WTC11 (cell line): Measurements from ENCODE around the gene PET100. TPM values are rescaled to one million over a fixed set of nuclear protein-coding genes. Genes with fewer than 3 reads are reported as not detected.
A peak's percentile ranks its signal among the peaks of the same experiment; 100 is the strongest.

Experiments used
- ATAC-seq: fragments of 200-7000 bp; cut with Tn5 transposase; 2 replicates; pipeline ENCODE4 v1.10.0; 2021; ENCODE audit warnings: mild to moderate bottlenecking, moderate library complexity
- Bru-seq: library from RNA; stranded (reverse); fragments of 400-500 nt; gene quantifications from one replicate; lab custom pipeline; 2021; lab: Mats Ljungman, UMichigan
- CTCF ChIA-PET: fragments of 300-600 bp; sonication (Branson Sonifier 250); formaldehyde crosslinking; loops from one replicate; lab custom pipeline; 2021; ENCODE audit warnings: antibody characterized with exemption; lab: Charles Lee
- POLR2A ChIA-PET: fragments of 350-600 bp; sonication (Branson Sonifier 250); formaldehyde crosslinking; loops from one replicate; lab custom pipeline; 2021; ENCODE audit warnings: antibody characterized with exemption; lab: Charles Lee
- DNase-seq: peaks from one replicate; pipeline ENCODE4 v3.0.0; 2021; ENCODE audit warnings: low spot score
- H3K27ac Mint-ChIP-seq: 2 replicates; pipeline ENCODE4 v1.8.0; 2021; ENCODE audit warnings: mixed read lengths
- H3K27me3 Mint-ChIP-seq: 2 replicates; pipeline ENCODE4 v1.8.0; 2021; ENCODE audit warnings: low read depth, mild to moderate bottlenecking, moderate library complexity, mixed read lengths
- H3K36me3 Mint-ChIP-seq: 2 replicates; pipeline ENCODE4 v1.8.0; 2021; ENCODE audit warnings: mixed read lengths
- H3K4me1 Mint-ChIP-seq: 2 replicates; pipeline ENCODE4 v1.8.0; 2022; ENCODE audit warnings: mixed read lengths
- H3K4me3 Mint-ChIP-seq: 2 replicates; pipeline ENCODE4 v1.8.0; 2021; ENCODE audit warnings: mild to moderate bottlenecking, moderate library complexity, mixed read lengths
- H3K9me3 Mint-ChIP-seq: 2 replicates; pipeline ENCODE4 v1.8.0; 2021; ENCODE audit warnings: mixed read lengths
- CBFB ChIP-seq: sonication (generic); formaldehyde crosslinking; IDR thresholded peaks from 2 replicates; pipeline ENCODE4 v1.8.1; 2022; ENCODE audit warnings: mild to moderate bottlenecking, low read depth, missing genetic modification reagents
- CREM ChIP-seq: sonication (generic); formaldehyde crosslinking; IDR thresholded peaks from 2 replicates; pipeline ENCODE4 v1.8.1; 2022; ENCODE audit warnings: mild to moderate bottlenecking, missing genetic modification reagents, moderate library complexity
- ELF4 ChIP-seq: sonication (generic); formaldehyde crosslinking; IDR thresholded peaks from 2 replicates; pipeline ENCODE4 v1.8.1; 2022; ENCODE audit warnings: low read depth, mild to moderate bottlenecking, moderate library complexity, missing genetic modification reagents
- FOXK1 ChIP-seq: sonication (generic); formaldehyde crosslinking; IDR thresholded peaks from 2 replicates; pipeline ENCODE4 v1.8.0; 2022; ENCODE audit warnings: mild to moderate bottlenecking, moderate library complexity, missing genetic modification reagents
- FOXP1 ChIP-seq: sonication (generic); formaldehyde crosslinking; IDR thresholded peaks from 2 replicates; pipeline ENCODE4 v1.8.0; 2022; ENCODE audit warnings: missing genetic modification reagents, mild to moderate bottlenecking, moderate library complexity, borderline replicate concordance
- GABPB1 ChIP-seq: sonication (generic); formaldehyde crosslinking; IDR thresholded peaks from 2 replicates; pipeline ENCODE4 v1.8.1; 2023; ENCODE audit warnings: mild to moderate bottlenecking, missing genetic modification reagents
- NFYB ChIP-seq: sonication (generic); formaldehyde crosslinking; conservative IDR thresholded peaks from 2 replicates; pipeline ENCODE4 v1.8.0; 2022; ENCODE audit warnings: low read depth, missing genetic modification reagents
- OVOL2 ChIP-seq: fragments of 250-450 bp; sonication (Bioruptor Pico); IDR thresholded peaks from 2 replicates; pipeline ENCODE4 v1.9.0; 2021; ENCODE audit warnings: mild to moderate bottlenecking, borderline replicate concordance
- PRRX2 ChIP-seq: fragments of 250-450 bp; sonication (Bioruptor Pico); IDR thresholded peaks from 2 replicates; pipeline ENCODE4 v1.8.0; 2021; ENCODE audit warnings: mild to moderate bottlenecking
- RELA ChIP-seq: sonication (generic); formaldehyde crosslinking; IDR thresholded peaks from 2 replicates; pipeline ENCODE4 v1.8.1; 2022; ENCODE audit warnings: missing genetic modification reagents, mild to moderate bottlenecking, borderline replicate concordance
- SP1 ChIP-seq: sonication (generic); formaldehyde crosslinking; conservative IDR thresholded peaks from 2 replicates; pipeline ENCODE4 v1.8.1; 2022; ENCODE audit warnings: missing genetic modification reagents
- ZNF138 ChIP-seq: sonication (generic); formaldehyde crosslinking; conservative IDR thresholded peaks from 2 replicates; pipeline ENCODE4 v1.8.1; 2022; ENCODE audit warnings: mild to moderate bottlenecking, moderate library complexity, missing genetic modification reagents
- ZNF232 ChIP-seq: sonication (generic); formaldehyde crosslinking; IDR thresholded peaks from 2 replicates; pipeline ENCODE4 v1.8.0; 2022; ENCODE audit warnings: mild to moderate bottlenecking, missing genetic modification reagents
- ZNF317 ChIP-seq: sonication (generic); formaldehyde crosslinking; IDR thresholded peaks from 2 replicates; pipeline ENCODE4 v1.8.1; 2023; ENCODE audit warnings: low read depth, mild to moderate bottlenecking, moderate library complexity, missing genetic modification reagents, borderline replicate concordance
- ZNF396 ChIP-seq: fragments of 250-450 bp; sonication (Bioruptor Pico); IDR thresholded peaks from 2 replicates; pipeline ENCODE4 v1.8.0; 2021; ENCODE audit warnings: mild to moderate bottlenecking, moderate library complexity, borderline replicate concordance
- long read RNA-seq, 3 experiments: library from RNA in 1 of 3; library from capped mRNA in 1 of 3; library from polyadenylated mRNA in 1 of 3; unstranded in 2 of 3; stranded (forward) in 1 of 3; transcript quantifications; one replicate each; pipeline ENCODE4 v2.0.0, GENCODE V29; 2021
- total RNA-seq: library from RNA; stranded (reverse); gene quantifications from 3 replicates; pipeline ENCODE4 v1.2.3, GENCODE V29; 2021
- TF ChIP-seq, protein P1 (sequence below): sonication (generic); formaldehyde crosslinking; IDR thresholded peaks from 2 replicates; pipeline ENCODE4 v1.8.0; 2022; ENCODE audit warnings: mild to moderate bottlenecking, missing genetic modification reagents
- TF ChIP-seq, protein P2 (sequence below): sonication (generic); formaldehyde crosslinking; IDR thresholded peaks from 2 replicates; pipeline ENCODE4 v1.8.1; 2022; ENCODE audit warnings: low read depth, mild to moderate bottlenecking, moderate library complexity, missing genetic modification reagents, borderline replicate concordance
- TF ChIP-seq, protein P3 (sequence below): sonication (generic); formaldehyde crosslinking; IDR thresholded peaks from 2 replicates; pipeline ENCODE4 v1.8.1; 2023; ENCODE audit warnings: mild to moderate bottlenecking, moderate library complexity, missing genetic modification reagents
- TF ChIP-seq, protein P4 (sequence below): sonication (generic); formaldehyde crosslinking; IDR thresholded peaks from 2 replicates; pipeline ENCODE4 v1.8.0; 2022; ENCODE audit warnings: mild to moderate bottlenecking, missing genetic modification reagents
- TF ChIP-seq, protein P5 (sequence below): sonication (generic); formaldehyde crosslinking; conservative IDR thresholded peaks from 2 replicates; pipeline ENCODE4 v1.8.1; 2022; ENCODE audit warnings: mild to moderate bottlenecking, missing genetic modification reagents
- TF ChIP-seq, protein P6 (sequence below): fragments of 250-450 bp; sonication (Bioruptor Pico); IDR thresholded peaks from 2 replicates; pipeline ENCODE4 v1.9.0; 2021; ENCODE audit warnings: mild to moderate bottlenecking, borderline replicate concordance

PET100 gene, protein sequence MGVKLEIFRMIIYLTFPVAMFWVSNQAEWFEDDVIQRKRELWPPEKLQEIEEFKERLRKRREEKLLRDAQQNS
- 111 to 126 TPM (median 122 TPM) in 3 replicates for total RNA-seq
- Bru-seq, nascent RNA, result percentile 62 among the genes with signal in this experiment
- long read RNA-seq, experiment 1, transcript PET100-202 (4 exons, 719 nt), result major isoform, 104 of 114 reads
- long read RNA-seq, experiment 1, partial matches to known transcripts, result 2 of 114 reads
- long read RNA-seq, experiment 1, other reads (novel, unspliced or antisense), result 4 of 114 reads
- long read RNA-seq, experiment 2, transcript PET100-202 (4 exons, 719 nt), result major isoform, 19 of 35 reads
- long read RNA-seq, experiment 2, partial matches to known transcripts, result 2 of 35 reads
- long read RNA-seq, experiment 2, other reads (novel, unspliced or antisense), result 14 of 35 reads
- long read RNA-seq, experiment 3, partial matches to known transcripts, result 1 of 1 reads
- long read RNA-seq, experiment 3, other reads (novel, unspliced or antisense), result 0 of 1 reads

DNA sequence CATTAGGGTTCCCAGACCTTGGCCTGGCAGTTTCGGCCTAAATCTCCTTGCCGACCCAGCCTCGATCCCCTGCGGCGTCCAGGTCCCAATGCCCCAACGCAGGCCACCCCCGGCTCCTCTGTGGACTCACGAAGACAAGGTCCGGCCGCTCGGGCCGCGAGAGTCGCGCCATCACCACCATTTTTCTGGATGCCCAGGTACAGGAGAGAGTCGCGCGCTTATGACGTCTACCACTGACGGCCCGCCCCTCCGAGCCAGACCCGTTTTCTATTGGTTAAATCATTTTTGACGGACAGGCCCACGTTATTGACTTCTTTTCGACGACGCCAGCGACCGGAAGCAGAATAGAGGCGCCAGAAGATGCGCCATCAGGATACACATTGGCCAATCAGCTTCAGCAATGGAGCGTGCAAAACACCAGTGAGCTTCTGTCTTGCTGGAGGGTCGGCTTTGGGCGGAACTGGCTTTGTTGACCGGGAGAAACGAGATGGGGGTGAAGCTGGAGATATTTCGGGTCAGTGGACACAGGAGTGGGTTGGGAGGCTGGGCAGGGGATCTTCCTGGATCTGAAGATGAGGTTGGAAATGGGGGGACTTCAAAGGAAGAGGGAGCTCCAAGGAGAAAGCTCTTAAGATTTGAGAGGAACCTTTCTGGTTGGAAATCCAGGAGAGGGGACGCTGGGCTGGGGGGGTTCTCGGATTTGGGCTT, at the start of gene PET100, which contains the start of gene XAB2:
PET100 (plus strand) TSS at position 447 of the 708 bp plus-strand sequence; CDS start at position 488, 41 bp downstream.
XAB2 (minus strand) TSS at position 199 of the 708 bp plus-strand sequence; CDS start at position 181, 18 bp downstream.
- ATAC-seq (peak; percentile 95), DNase-seq (peak; percentile 92)
- POLR2A ChIA-PET, result interaction anchor here (0.5 to 1.1 kb wide), 4 partner anchors 21 to 1125 kb away, joined by 3 to 12 read pairs (median 6); no protein-coding TSS in a partner anchor
- H3K4me3 Mint-ChIP-seq, result peak within 1 kb of the TSS; percentile 90
- peaks cover 6% of the 10 kb centered on the region for H3K27me3 Mint-ChIP-seq
- peak within 1 kb of the TSS; percentile 98 for H3K27ac Mint-ChIP-seq
- TF ChIP-seq NFYB (CRISPR knock-in tag), result peak; percentile 96
- peak; percentile 99 for TF ChIP-seq FOXK1 (CRISPR knock-in tag)
- TF ChIP-seq ELF4 (CRISPR knock-in tag), result no peak
- TF ChIP-seq GABPB1 (CRISPR knock-in tag), result peak; percentile 70
- TF ChIP-seq ZNF396 (CRISPR knock-in tag), result no peak
- TF ChIP-seq CREM (CRISPR knock-in tag), result peak; percentile 98
- peak; percentile 82 for TF ChIP-seq SP1 (CRISPR knock-in tag)
- TF ChIP-seq, protein P1, sequence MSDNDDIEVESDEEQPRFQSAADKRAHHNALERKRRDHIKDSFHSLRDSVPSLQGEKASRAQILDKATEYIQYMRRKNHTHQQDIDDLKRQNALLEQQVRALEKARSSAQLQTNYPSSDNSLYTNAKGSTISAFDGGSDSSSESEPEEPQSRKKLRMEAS (CRISPR knock-in tag), result peak; percentile 57
- CTCF ChIA-PET, result interaction anchor here (0.6 to 2.5 kb wide), 13 partner anchors 9 to 528 kb away, joined by 3 to 32 read pairs (median 3); partner anchors contain the start of gene TRAPPC5
- H3K36me3 Mint-ChIP-seq, result peaks cover 12% of the 10 kb centered on the region
- H3K9me3 Mint-ChIP-seq, result no peaks in the 10 kb centered on the region
- H3K4me1 Mint-ChIP-seq, result peaks cover 24% of the 10 kb centered on the region

DNA sequence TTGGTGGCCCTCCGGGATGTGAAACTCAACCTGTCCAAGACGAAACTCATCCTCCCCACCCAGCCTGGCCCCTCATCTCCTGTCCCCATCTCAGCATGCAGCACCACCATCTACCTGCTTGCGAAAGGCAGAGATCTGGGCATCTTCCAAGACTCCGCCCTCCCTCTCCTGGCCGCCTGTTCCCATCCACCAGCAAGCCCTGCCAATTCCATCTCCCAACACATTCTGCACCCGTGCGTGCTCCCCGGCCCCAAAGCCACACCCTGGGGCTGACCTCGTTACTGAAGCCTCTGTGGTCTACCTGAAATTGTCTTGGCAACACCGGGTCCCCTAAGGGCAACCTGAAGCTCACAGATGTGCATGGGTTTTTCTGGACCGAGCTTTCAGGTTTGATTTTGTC, 47.1 kb upstream of the PET100 start:
- Mint-ChIP-seq H3K27me3 (peaks cover 24% of the 10 kb centered on the region), H3K4me1 (no peaks in the 10 kb centered on the region), H3K27ac (no peak overlapping the region), H3K36me3 (no peaks in the 10 kb centered on the region), H3K9me3 (no peaks in the 10 kb centered on the region), H3K4me3 (no peak overlapping the region)
- ATAC-seq (no peak; the same call in 1 of the 2 replicates), DNase-seq (no peak)
- POLR2A ChIA-PET, result no interaction called here
- CTCF ChIA-PET, result interaction anchor here (12.1 kb wide), 1 partner anchor 14 kb away, joined by 73 read pairs; no protein-coding TSS in a partner anchor
- TF ChIP-seq ZNF232 (CRISPR knock-in tag) (no peak), RELA (CRISPR knock-in tag) (no peak), CBFB (CRISPR knock-in tag) (no peak), ZNF138 (no peak), FOXP1 (no peak), PRRX2 (CRISPR knock-in tag) (no peak), FOXK1 (CRISPR knock-in tag) (no peak), ZNF317 (CRISPR knock-in tag) (no peak), OVOL2 (CRISPR knock-in tag) (no peak)
- TF ChIP-seq, protein P2, sequence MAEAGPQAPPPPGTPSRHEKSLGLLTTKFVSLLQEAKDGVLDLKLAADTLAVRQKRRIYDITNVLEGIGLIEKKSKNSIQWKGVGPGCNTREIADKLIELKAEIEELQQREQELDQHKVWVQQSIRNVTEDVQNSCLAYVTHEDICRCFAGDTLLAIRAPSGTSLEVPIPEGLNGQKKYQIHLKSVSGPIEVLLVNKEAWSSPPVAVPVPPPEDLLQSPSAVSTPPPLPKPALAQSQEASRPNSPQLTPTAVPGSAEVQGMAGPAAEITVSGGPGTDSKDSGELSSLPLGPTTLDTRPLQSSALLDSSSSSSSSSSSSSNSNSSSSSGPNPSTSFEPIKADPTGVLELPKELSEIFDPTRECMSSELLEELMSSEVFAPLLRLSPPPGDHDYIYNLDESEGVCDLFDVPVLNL (CRISPR knock-in tag), result no peak
- TF ChIP-seq, protein P3, sequence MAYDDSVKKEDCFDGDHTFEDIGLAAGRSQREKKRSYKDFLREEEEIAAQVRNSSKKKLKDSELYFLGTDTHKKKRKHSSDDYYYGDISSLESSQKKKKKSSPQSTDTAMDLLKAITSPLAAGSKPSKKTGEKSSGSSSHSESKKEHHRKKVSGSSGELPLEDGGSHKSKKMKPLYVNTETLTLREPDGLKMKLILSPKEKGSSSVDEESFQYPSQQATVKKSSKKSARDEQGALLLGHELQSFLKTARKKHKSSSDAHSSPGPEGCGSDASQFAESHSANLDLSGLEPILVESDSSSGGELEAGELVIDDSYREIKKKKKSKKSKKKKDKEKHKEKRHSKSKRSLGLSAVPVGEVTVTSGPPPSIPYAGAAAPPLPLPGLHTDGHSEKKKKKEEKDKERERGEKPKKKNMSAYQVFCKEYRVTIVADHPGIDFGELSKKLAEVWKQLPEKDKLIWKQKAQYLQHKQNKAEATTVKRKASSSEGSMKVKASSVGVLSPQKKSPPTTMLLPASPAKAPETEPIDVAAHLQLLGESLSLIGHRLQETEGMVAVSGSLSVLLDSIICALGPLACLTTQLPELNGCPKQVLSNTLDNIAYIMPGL (CRISPR knock-in tag), result no peak
- TF ChIP-seq, protein P4, sequence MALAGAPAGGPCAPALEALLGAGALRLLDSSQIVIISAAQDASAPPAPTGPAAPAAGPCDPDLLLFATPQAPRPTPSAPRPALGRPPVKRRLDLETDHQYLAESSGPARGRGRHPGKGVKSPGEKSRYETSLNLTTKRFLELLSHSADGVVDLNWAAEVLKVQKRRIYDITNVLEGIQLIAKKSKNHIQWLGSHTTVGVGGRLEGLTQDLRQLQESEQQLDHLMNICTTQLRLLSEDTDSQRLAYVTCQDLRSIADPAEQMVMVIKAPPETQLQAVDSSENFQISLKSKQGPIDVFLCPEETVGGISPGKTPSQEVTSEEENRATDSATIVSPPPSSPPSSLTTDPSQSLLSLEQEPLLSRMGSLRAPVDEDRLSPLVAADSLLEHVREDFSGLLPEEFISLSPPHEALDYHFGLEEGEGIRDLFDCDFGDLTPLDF (CRISPR knock-in tag), result no peak
- TF ChIP-seq, protein P5, sequence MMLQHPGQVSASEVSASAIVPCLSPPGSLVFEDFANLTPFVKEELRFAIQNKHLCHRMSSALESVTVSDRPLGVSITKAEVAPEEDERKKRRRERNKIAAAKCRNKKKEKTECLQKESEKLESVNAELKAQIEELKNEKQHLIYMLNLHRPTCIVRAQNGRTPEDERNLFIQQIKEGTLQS, result no peak
- TF ChIP-seq, protein P6, sequence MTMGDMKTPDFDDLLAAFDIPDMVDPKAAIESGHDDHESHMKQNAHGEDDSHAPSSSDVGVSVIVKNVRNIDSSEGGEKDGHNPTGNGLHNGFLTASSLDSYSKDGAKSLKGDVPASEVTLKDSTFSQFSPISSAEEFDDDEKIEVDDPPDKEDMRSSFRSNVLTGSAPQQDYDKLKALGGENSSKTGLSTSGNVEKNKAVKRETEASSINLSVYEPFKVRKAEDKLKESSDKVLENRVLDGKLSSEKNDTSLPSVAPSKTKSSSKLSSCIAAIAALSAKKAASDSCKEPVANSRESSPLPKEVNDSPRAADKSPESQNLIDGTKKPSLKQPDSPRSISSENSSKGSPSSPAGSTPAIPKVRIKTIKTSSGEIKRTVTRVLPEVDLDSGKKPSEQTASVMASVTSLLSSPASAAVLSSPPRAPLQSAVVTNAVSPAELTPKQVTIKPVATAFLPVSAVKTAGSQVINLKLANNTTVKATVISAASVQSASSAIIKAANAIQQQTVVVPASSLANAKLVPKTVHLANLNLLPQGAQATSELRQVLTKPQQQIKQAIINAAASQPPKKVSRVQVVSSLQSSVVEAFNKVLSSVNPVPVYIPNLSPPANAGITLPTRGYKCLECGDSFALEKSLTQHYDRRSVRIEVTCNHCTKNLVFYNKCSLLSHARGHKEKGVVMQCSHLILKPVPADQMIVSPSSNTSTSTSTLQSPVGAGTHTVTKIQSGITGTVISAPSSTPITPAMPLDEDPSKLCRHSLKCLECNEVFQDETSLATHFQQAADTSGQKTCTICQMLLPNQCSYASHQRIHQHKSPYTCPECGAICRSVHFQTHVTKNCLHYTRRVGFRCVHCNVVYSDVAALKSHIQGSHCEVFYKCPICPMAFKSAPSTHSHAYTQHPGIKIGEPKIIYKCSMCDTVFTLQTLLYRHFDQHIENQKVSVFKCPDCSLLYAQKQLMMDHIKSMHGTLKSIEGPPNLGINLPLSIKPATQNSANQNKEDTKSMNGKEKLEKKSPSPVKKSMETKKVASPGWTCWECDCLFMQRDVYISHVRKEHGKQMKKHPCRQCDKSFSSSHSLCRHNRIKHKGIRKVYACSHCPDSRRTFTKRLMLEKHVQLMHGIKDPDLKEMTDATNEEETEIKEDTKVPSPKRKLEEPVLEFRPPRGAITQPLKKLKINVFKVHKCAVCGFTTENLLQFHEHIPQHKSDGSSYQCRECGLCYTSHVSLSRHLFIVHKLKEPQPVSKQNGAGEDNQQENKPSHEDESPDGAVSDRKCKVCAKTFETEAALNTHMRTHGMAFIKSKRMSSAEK (CRISPR knock-in tag), result no peak
